K562 (cell line): ENCODE data around the gene RPLP2. TPM values are rescaled to one million over a fixed set of nuclear protein-coding genes. Genes with fewer than 3 reads are reported as not detected.

Experiments used
- ARID3A ChIP-seq: IDR thresholded peaks from 2 replicates; pipeline ENCODE4 v1.6.1; 2012; ENCODE audit warnings: low read depth, low read length, improper control_type of control experiment, borderline replicate concordance
- BCL6 ChIP-seq: fragments of 250-450 bp; sonication (Bioruptor Pico); IDR thresholded peaks from 2 replicates; pipeline ENCODE4 v1.4.0; 2020
- BHLHE40 ChIP-seq: IDR thresholded peaks from 2 replicates; pipeline ENCODE4 v1.6.1; 2011; ENCODE audit warnings: low read length, improper control_type of control experiment
- EGR1 ChIP-seq: fragments of 450-650 bp; conservative IDR thresholded peaks from 2 replicates; pipeline ENCODE4 v1.6.1; 2017; ENCODE audit warnings: mild to moderate bottlenecking
- MBD1 ChIP-seq: fragments of 250-450 bp; sonication (Bioruptor Pico); IDR thresholded peaks from 2 replicates; pipeline ENCODE4 v1.8.0; 2022; ENCODE audit warnings: inconsistent platforms
- MTA1 ChIP-seq: fragments of 450-650 bp; IDR thresholded peaks from 2 replicates; pipeline ENCODE4 v1.6.1; 2017; ENCODE audit warnings: borderline replicate concordance
- NCOA1 ChIP-seq: fragments of 450-650 bp; IDR thresholded peaks from 2 replicates; pipeline ENCODE4 v1.6.1; 2016; ENCODE audit warnings: low read depth
- PCBP2 ChIP-seq: fragments of 200-400 bp; formaldehyde crosslinking; IDR thresholded peaks from 2 replicates; pipeline ENCODE4 v1.6.1; 2018; ENCODE audit warnings: low read length, low read depth, mild to moderate bottlenecking, moderate library complexity; ENCODE audit not compliant: poor library complexity, severe bottlenecking
- SMAD4 ChIP-seq: fragments of 250-450 bp; sonication (Bioruptor Pico); conservative IDR thresholded peaks from 2 replicates; pipeline ENCODE4 v1.8.0; 2021; ENCODE audit warnings: inconsistent platforms, mild to moderate bottlenecking, moderate library complexity
- SNAPC5 ChIP-seq: fragments of 250-450 bp; sonication (Bioruptor Pico); IDR thresholded peaks from 2 replicates; pipeline ENCODE4 v1.8.0; 2021; ENCODE audit warnings: moderate library complexity, mild to moderate bottlenecking, inconsistent platforms
- STAT6 ChIP-seq: sonication (generic); formaldehyde crosslinking; IDR thresholded peaks from 2 replicates; pipeline ENCODE4 v1.8.1; 2023; ENCODE audit warnings: mild to moderate bottlenecking, missing genetic modification reagents
- TBL1XR1 ChIP-seq, 2 experiments: IDR thresholded peaks; 2 replicates each; pipeline ENCODE4 v1.6.1; 2012; ENCODE audit warnings: improper control_type of control experiment in 2 of 2, low read length in 2 of 2, mild to moderate bottlenecking in 1 of 2
- ZFP30 ChIP-seq: fragments of 250-450 bp; sonication (Bioruptor Pico); IDR thresholded peaks from 2 replicates; pipeline ENCODE4 v1.8.0; 2022; ENCODE audit warnings: moderate library complexity, mild to moderate bottlenecking, inconsistent platforms, borderline replicate concordance
- ZFX ChIP-seq: sonication (generic); formaldehyde crosslinking; IDR thresholded peaks from 2 replicates; pipeline ENCODE4 v1.8.0; 2022; ENCODE audit warnings: mild to moderate bottlenecking, missing genetic modification reagents, moderate library complexity
- ZHX1 ChIP-seq: fragments of 150-350 bp; conservative IDR thresholded peaks from 2 replicates; pipeline ENCODE4 v1.6.1; 2014; ENCODE audit warnings: low read length
- ZKSCAN1 ChIP-seq: fragments of 150-350 bp; IDR thresholded peaks from 2 replicates; pipeline ENCODE4 v1.6.1; 2016; ENCODE audit warnings: low read depth, low read length
- ZNF134 ChIP-seq: fragments of 250-450 bp; sonication (Bioruptor Pico); conservative IDR thresholded peaks from 2 replicates; pipeline ENCODE4 v1.4.0; 2020
- ZNF174 ChIP-seq: fragments of 250-450 bp; sonication (Bioruptor Pico); IDR thresholded peaks from 2 replicates; pipeline ENCODE4 v1.4.0; 2020; ENCODE audit warnings: mild to moderate bottlenecking
- ZNF436 ChIP-seq: fragments of 250-450, 450-650 bp; sonication (Bioruptor Pico); formaldehyde crosslinking; IDR thresholded peaks from 2 replicates; pipeline ENCODE4 v1.7.0; 2020; ENCODE audit warnings: mild to moderate bottlenecking
- ZNF583 ChIP-seq: fragments of 250-450 bp; sonication (Bioruptor Pico); IDR thresholded peaks from 2 replicates; pipeline ENCODE4 v1.4.0; 2020
- polyA plus RNA-seq, 8 experiments: library from polyadenylated mRNA; depleted of rRNA in 4 of 8; stranded (reverse) in 5 of 8; unstranded in 3 of 8; fragments of >200 nt; fragmentation: Nextera tagmentation in 2 of 8; fragmentation: Illumina TruSeq in 1 of 8; extraction: Ambion mirVana in 2 of 8; extraction: Trizol in 1 of 8; gene quantifications; 2 replicates each; pipeline versions ENCODE4 v1.2.1 to v1.2.3, GENCODE V29; 2011 to 2014; ENCODE audit warnings: inconsistent platforms in 1 of 8, missing spikeins in 1 of 8
- total RNA-seq, 7 experiments: library from RNA; depleted of rRNA in 6 of 7; stranded (reverse); fragments of >200 nt in 6 of 7; fragmentation: Illumina TruSeq in 2 of 7; extraction: Trizol in 2 of 7; gene quantifications; 2 replicates each; pipeline versions ENCODE4 v1.2.1 to v1.2.3, GENCODE V29; 2011 to 2021; ENCODE audit warnings: low replicate concordance in 1 of 7

The RPLP2 gene
- total and polyA plus RNA-seq, 9 of the 15 experiments (the other 6 are each of a cell fraction or from before 2014, with no cell fraction given), result 528 to 3,807 (median 1,633) TPM

GRCh38 chr11:797296-798092 is 12.3 kb upstream of the RPLP2 start (continued):
- TF ChIP-seq NCOA1 (no peak), BHLHE40 (peak; percentile 73), ZNF174 (no peak), MTA1 (no peak), ZFX (CRISPR knock-in tag) (peak; percentile 70), ZKSCAN1 (no peak), MBD1 (CRISPR knock-in tag) (no peak), ZFP30 (CRISPR knock-in tag) (no peak), BCL6 (CRISPR knock-in tag) (no peak), TBL1XR1 (IDR thresholded peaks at IDR 0.05; ENCODE audit: low read length in 2 of 2) (no peak), STAT6 (CRISPR knock-in tag) (0 out of 2 replicates have a peak, but pooled peaks have one; percentile 47), ZNF583 (no peak), SMAD4 (CRISPR knock-in tag) (no peak), ARID3A (no peak), PCBP2 (no peak), SNAPC5 (CRISPR knock-in tag) (no peak), EGR1 (no peak; the same call in 1 of the 2 replicates), ZNF134 (CRISPR knock-in tag) (no peak), ZNF436 (CRISPR knock-in tag) (no peak), ZHX1 (no peak)
